SU-DHL-6 (cell line): Measurements from ENCODE around the gene RNF8.
A peak's percentile ranks its signal among the peaks of the same experiment; 100 is the strongest.

Source experiments
- H2AFZ ChIP-seq: fragments of 200-600 bp; sonication (generic); 2 replicates; pipeline ENCODE4 v1.6.1; 2014; ENCODE audit warnings: low read depth, mild to moderate bottlenecking, moderate library complexity, mixed read lengths, antibody characterized with exemption, low read length; ENCODE audit not compliant: severe bottlenecking
- H3F3A ChIP-seq: fragments of 200-600 bp; shearing (Covaris generic); 2 replicates; pipeline ENCODE4 v1.6.0; 2016; ENCODE audit warnings: antibody characterized with exemption, mild to moderate bottlenecking; ENCODE audit not compliant: insufficient read depth
- H3K27ac ChIP-seq: fragments of 200-600 bp; sonication (generic); 2 replicates; pipeline ENCODE4 v1.5.1; 2016; ENCODE audit warnings: low read depth, mild to moderate bottlenecking, low read length, moderate library complexity, mixed read lengths
- H3K27me3 ChIP-seq: fragments of 200-600 bp; sonication (generic), shearing (Covaris generic); 2 replicates; pipeline ENCODE4 v1.6.0; 2014; ENCODE audit warnings: mild to moderate bottlenecking, low read length
- H3K36me3 ChIP-seq: fragments of 200-600 bp; sonication (generic); 2 replicates; pipeline ENCODE4 v1.6.1; 2014; ENCODE audit warnings: mild to moderate bottlenecking, low read length, mixed read lengths
- H3K4me2 ChIP-seq: fragments of 300-600, 200-600 bp; shearing (Covaris generic), sonication (generic); 2 replicates; pipeline ENCODE4 v1.6.0; 2014; ENCODE audit warnings: low read length, low read depth, mild to moderate bottlenecking; ENCODE audit not compliant: poor library complexity, severe bottlenecking
- H3K4me3 ChIP-seq: fragments of 200-600 bp; sonication (generic); 2 replicates; pipeline ENCODE4 v1.5.1; 2014; ENCODE audit warnings: antibody characterized with exemption, low read length, mild to moderate bottlenecking, mixed read lengths; ENCODE audit not compliant: insufficient read depth, poor library complexity, severe bottlenecking
- H3K79me2 ChIP-seq: fragments of 200-600 bp; sonication (generic); 2 replicates; pipeline ENCODE4 v1.6.1; 2014; ENCODE audit warnings: mild to moderate bottlenecking, low read length, moderate library complexity; ENCODE audit not compliant: insufficient read depth
- H3K9ac ChIP-seq: fragments of 200-600 bp; sonication (generic); 2 replicates; pipeline ENCODE4 v1.7.0; 2014; ENCODE audit warnings: mild to moderate bottlenecking, low read length
- H3K9me2 ChIP-seq: fragments of 200-600 bp; sonication (generic); replicated peaks from 2 replicates; pipeline ENCODE4 v1.6.1; 2014; ENCODE audit warnings: low read length; ENCODE audit not compliant: insufficient read depth
- H3K9me3 ChIP-seq: fragments of 200-600 bp; sonication (generic); 2 replicates; pipeline ENCODE4 v1.6.1; 2014; ENCODE audit warnings: low read length, mixed read lengths; ENCODE audit not compliant: insufficient read depth
- H4K20me1 ChIP-seq: fragments of 200-600 bp; sonication (generic); 2 replicates; pipeline ENCODE4 v1.6.1; 2014; ENCODE audit warnings: low read depth, mild to moderate bottlenecking, antibody characterized with exemption, low read length, moderate library complexity, mixed read lengths
- CTCF ChIP-seq: fragments of 200-600 bp; sonication (generic); IDR thresholded peaks from one replicate; pipeline ENCODE4 v1.5.1; 2017; ENCODE audit warnings: antibody characterized with exemption, mild to moderate bottlenecking, low read length, moderate library complexity; ENCODE audit not compliant: insufficient read depth, poor library complexity, severe bottlenecking
- EZH2phosphoT487 ChIP-seq: fragments of 200-600 bp; sonication (generic), shearing (Covaris generic); conservative IDR thresholded peaks from 2 replicates; pipeline ENCODE4 v1.6.1; 2018; ENCODE audit warnings: mild to moderate bottlenecking, antibody characterized with exemption, low read length, moderate library complexity, mixed read lengths

RNF8 gene

GRCh38 chr6:37366910-37367309 lies 13.1 kb downstream of the RNF8 start:
- Histone ChIP-seq H3K9me2 (no peaks in the 10 kb centered on the region), H3F3A (0 out of 2 replicates have a peak, but pooled peaks cover 6% of the 10 kb centered on the region), H3K9me3 (no peaks in the 10 kb centered on the region), H2AFZ (no peak overlapping the region), H3K4me3 (no peak overlapping the region), H3K27me3 (no peaks in the 10 kb centered on the region), H3K79me2 (no peaks in the 10 kb centered on the region), H3K36me3 (peaks cover 24% of the 10 kb centered on the region; the same call in 1 of the 2 replicates), H3K4me2 (no peak overlapping the region), H3K9ac (no peak overlapping the region), H3K27ac (peak overlapping the region; percentile 39), H4K20me1 (no peaks in the 10 kb centered on the region)
- TF ChIP-seq EZH2phosphoT487, result no peak
- TF ChIP-seq CTCF, result no peak

- H3K27ac ChIP-seq, result peak overlapping the region; percentile 30; the same call in 1 of the 2 replicates
- no peak overlapping the region for H3K9ac ChIP-seq
- H3K9me2 ChIP-seq, result no peaks in the 10 kb centered on the region
- 0 out of 2 replicates have a peak, but pooled peaks cover 6% of the 10 kb centered on the region for H3F3A ChIP-seq
- H3K4me2 ChIP-seq, result no peak overlapping the region
- H3K9me3 ChIP-seq, result no peaks in the 10 kb centered on the region
- H3K79me2 ChIP-seq, result no peaks in the 10 kb centered on the region
- H2AFZ ChIP-seq, result no peak overlapping the region
- no peak overlapping the region for H3K4me3 ChIP-seq
- no peaks in the 10 kb centered on the region for H4K20me1 ChIP-seq
- no peaks in the 10 kb centered on the region for H3K27me3 ChIP-seq
- peaks cover 22% of the 10 kb centered on the region; the same call in 1 of the 2 replicates for H3K36me3 ChIP-seq
- no peak for TF ChIP-seq EZH2phosphoT487
- no peak for TF ChIP-seq CTCF
Observed at GRCh38 chr6:37368961-37369320, 15.2 kb downstream of the RNF8 start.

DNA sequence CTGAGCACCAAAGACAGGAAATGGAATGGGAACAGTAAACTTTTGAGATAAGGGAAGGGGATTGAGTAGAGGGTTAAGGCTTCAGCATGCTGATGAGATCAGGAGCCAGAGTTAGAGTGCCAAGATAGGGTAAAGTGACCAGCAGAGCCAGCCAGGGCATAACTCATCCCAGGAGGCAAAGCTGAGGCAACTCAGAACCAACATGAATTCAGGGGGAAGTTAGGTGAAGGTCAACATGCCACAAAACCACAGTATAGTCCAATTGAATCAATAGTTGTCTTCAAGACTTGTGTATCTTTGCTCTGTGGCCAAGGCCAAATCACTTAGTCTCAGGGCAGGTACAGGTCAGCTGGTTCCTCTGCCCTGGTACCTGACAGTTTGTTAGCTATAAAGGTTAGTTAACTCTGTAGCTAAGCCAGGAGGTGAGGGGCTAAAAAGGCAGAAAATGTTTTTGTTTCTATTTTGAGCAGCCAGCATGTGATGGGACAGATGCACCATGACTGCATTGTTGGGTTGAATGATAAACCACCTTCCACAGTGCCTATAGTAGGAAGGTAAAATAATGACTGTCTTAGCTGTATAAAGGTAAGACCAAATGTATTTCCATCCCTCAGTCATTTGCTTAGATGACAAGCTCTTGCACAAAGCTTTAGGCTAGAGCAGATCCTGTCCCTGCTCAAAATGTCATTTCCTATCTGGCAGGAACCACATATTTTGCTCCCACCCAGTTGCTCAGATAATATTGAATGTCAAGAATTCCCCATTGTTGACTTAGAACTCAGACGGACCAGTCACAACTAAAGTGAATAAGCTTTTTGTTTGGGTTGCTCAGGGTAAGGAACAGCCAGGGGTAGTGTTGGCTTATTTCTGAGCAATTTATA lies 15.8 kb downstream of the RNF8 start:
- no peaks in the 10 kb centered on the region for H3K9me3 ChIP-seq
- H3K36me3 ChIP-seq, result peaks cover 22% of the 10 kb centered on the region; the same call in 1 of the 2 replicates

More for the DNA sequence above, 15.8 kb downstream of the RNF8 start:
- H3K27ac ChIP-seq, result peak overlapping the region; percentile 9
- no peaks in the 10 kb centered on the region for H4K20me1 ChIP-seq
- H3K9me2 ChIP-seq, result no peaks in the 10 kb centered on the region
- H3K79me2 ChIP-seq, result no peaks in the 10 kb centered on the region
- H3K4me3 ChIP-seq, result no peak overlapping the region
- H3K9ac ChIP-seq, result no peak overlapping the region
- 0 out of 2 replicates have a peak, but pooled peaks cover 6% of the 10 kb centered on the region for H3F3A ChIP-seq
- H3K4me2 ChIP-seq, result no peak overlapping the region
- H2AFZ ChIP-seq, result no peak overlapping the region
- no peaks in the 10 kb centered on the region for H3K27me3 ChIP-seq
- TF ChIP-seq EZH2phosphoT487, result no peak
- TF ChIP-seq CTCF, result no peak
